ENCODE results near the gene CAVIN2. TPM values are rescaled to one million over a fixed set of nuclear protein-coding genes. Genes with fewer than 3 reads are reported as not detected.
A peak's percentile ranks its signal among the peaks of the same experiment; 100 is the strongest.

The CAVIN2 gene
- total and polyA plus RNA-seq, 4 donors, result 55.1 to 160 (median 104) TPM

DNA sequence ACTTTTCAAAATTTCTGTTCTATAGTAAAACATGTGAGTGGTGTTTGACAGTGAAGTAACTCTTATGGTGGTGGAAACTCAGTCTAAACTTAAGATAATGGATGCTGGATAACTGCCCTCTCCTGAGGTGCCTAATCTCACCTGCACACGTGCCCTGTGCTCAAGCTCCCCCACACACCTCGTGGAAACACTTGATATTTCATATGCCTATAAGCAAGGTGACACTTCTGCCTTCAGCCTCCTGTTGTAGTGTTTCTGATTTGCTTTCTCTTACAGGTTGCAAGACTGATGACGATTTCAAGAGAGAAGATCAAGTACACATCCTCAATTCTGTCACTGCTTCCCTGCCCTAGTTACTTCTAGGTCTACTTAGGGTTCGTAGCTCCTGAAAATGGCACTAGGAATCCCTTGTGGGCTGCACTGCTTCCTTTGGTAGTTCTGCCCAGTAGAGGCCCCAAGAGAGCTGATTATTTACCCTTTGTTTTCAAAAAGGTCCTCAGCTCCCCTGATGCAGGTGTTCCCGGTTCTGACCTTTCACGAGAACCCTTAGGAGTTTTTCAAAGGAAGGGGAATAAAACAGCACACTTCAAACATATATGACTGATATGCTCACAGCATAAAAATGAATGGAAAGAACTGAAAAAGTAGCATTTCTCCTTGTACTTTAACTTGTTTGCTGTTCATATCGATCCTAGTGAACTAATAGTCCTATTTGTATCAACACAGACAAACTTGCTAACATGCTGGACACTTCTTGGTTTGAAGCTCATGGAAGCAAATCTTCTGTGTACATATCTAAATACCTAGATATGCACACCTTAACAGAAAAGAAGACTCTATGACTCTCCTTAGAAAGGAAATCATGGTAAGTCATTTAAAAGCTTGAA, 6.7 kb downstream of the CAVIN2 start:
- no peak for ATAC-seq (ENCODE audit: insufficient read depth, low FRiP score)

DNA sequence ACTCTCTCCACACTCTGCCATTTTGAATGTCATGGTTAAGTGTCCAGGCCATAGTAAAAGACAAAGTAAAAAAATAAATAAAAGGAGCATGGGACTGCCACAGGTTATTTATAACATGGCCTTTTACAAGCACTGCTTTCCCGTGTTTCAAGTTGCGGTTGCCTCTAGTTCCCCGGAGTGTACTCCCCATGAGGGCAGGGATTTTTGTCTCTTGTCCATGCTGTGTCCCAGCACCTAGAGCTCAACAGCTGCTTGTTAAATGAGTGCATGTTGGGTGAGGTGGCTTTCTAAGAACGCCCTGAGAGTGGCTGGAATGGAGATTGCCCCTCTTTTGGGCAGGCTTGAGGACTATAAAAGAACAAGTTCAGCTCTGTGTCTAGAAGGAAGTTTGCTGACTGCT, 8.4 kb downstream of the CAVIN2 start:
- no peaks in the 10 kb centered on the region for H3K9me3 ChIP-seq (ENCODE audit: control insufficient read depth in 4 of 4, insufficient read depth in 3 of 4, low read length in 3 of 4)
- H3K27me3 ChIP-seq (ENCODE audit: control insufficient read depth in 3 of 3, insufficient read depth in 3 of 3, low read length in 2 of 3), result no peaks in the 10 kb centered on the region
- H3K36me3 ChIP-seq (ENCODE audit: control insufficient read depth in 4 of 4, insufficient read depth in 4 of 4, low read length in 4 of 4), result peaks cover 0 to 8% (median 2%) of the 10 kb centered on the region in 4 donors
- ATAC-seq (ENCODE audit: insufficient read depth, low FRiP score), result no peak
- peak overlapping the region in 1 of 2 donors; percentile 1 for H3K27ac ChIP-seq (ENCODE audit: low read depth in 1 of 2, low read length in 1 of 2)
- WGBS, 2 donors, result 87 to 89% methylated on average over 4 of the region's 4 CpGs
- no peak overlapping the region for H3K9ac ChIP-seq (ENCODE audit: insufficient read depth in 1 of 2, low read length in 2 of 2)
- no peak for DNase-seq
- TF ChIP-seq, protein P1, sequence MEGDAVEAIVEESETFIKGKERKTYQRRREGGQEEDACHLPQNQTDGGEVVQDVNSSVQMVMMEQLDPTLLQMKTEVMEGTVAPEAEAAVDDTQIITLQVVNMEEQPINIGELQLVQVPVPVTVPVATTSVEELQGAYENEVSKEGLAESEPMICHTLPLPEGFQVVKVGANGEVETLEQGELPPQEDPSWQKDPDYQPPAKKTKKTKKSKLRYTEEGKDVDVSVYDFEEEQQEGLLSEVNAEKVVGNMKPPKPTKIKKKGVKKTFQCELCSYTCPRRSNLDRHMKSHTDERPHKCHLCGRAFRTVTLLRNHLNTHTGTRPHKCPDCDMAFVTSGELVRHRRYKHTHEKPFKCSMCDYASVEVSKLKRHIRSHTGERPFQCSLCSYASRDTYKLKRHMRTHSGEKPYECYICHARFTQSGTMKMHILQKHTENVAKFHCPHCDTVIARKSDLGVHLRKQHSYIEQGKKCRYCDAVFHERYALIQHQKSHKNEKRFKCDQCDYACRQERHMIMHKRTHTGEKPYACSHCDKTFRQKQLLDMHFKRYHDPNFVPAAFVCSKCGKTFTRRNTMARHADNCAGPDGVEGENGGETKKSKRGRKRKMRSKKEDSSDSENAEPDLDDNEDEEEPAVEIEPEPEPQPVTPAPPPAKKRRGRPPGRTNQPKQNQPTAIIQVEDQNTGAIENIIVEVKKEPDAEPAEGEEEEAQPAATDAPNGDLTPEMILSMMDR (IDR thresholded peaks at IDR 0.05; ENCODE audit: control extremely low read depth, extremely low read depth), result no peak
- H3K4me1 ChIP-seq (ENCODE audit: control insufficient read depth in 5 of 5, insufficient read depth in 5 of 5, low read length in 5 of 5), result peaks cover 0 to 26% (median 8%) of the 10 kb centered on the region in 5 donors
- H3K4me3 ChIP-seq, result no peak overlapping the region

More for the DNA sequence above, 6.7 kb downstream of the CAVIN2 start:
- peaks cover 0 to 8% (median 2%) of the 10 kb centered on the region in 4 donors for H3K36me3 ChIP-seq (ENCODE audit: control insufficient read depth in 4 of 4, insufficient read depth in 4 of 4, low read length in 4 of 4)
- H3K27ac ChIP-seq (ENCODE audit: low read depth in 1 of 2, low read length in 1 of 2), result peak overlapping the region in 1 of 2 donors; percentile 37
- H3K9ac ChIP-seq (ENCODE audit: insufficient read depth in 1 of 2, low read length in 2 of 2), result no peak overlapping the region
- no peaks in the 10 kb centered on the region for H3K9me3 ChIP-seq (ENCODE audit: control insufficient read depth in 4 of 4, insufficient read depth in 3 of 4, low read length in 3 of 4)
- no peak for DNase-seq
- no peak overlapping the region for H3K4me3 ChIP-seq
- H3K27me3 ChIP-seq (ENCODE audit: control insufficient read depth in 3 of 3, insufficient read depth in 3 of 3, low read length in 2 of 3), result no peaks in the 10 kb centered on the region
- H3K4me1 ChIP-seq (ENCODE audit: control insufficient read depth in 5 of 5, insufficient read depth in 5 of 5, low read length in 5 of 5), result peaks cover 0 to 26% (median 8%) of the 10 kb centered on the region in 5 donors
- TF ChIP-seq, protein P1 (IDR thresholded peaks at IDR 0.05; ENCODE audit: control extremely low read depth, extremely low read depth), result no peak
- WGBS, 2 donors, result 39 to 52% methylated on average over 7 of the region's 7 CpGs

DNA sequence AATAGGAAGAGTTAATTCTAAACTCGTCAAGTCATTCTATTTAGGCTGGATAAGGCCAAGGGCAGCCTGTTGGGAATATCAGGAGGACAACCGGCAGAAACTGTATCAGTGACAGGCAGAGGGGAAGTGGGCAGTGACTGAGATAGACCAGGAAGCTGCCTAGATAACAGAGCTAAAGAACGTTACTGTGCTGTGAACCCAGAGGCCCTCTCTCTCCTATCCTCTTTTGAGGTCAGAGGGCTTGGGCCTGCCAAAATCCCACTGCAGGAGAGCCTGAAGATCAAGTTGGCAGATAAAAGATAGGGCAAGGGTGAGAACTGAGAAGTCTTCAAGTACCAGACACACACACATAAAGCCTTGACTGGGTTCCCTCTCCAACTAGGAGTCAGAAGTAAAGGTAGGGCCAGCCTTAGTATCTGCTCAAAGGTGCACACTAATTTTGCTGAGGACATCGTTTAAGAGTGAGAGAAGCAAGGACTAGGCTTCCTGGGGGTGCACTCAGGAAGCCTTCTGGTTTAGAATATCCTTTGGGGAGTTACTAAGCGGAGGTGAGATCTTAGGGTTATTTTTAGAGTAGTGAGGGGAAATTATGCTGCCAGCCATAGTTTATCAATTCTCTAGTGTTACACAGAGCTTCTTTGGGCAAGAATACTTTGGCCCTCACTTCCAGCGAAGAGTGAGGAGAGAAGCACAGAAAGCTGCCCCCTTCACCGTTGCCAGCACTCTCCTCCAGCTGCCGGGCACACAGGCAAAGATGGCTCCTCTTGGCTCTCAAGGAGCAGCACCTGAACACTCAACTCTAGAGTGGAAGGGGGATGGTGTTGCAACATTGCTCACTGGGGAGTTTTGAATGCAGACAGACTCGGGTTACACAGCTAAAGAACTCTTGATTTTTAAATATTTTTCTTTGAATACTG, 9.8 kb downstream of the CAVIN2 start:
- H3K4me1 ChIP-seq (ENCODE audit: control insufficient read depth in 5 of 5, insufficient read depth in 5 of 5, low read length in 5 of 5), result peaks cover 0 to 28% (median 8%) of the 10 kb centered on the region in 5 donors
- H3K9ac ChIP-seq (ENCODE audit: insufficient read depth in 1 of 2, low read length in 2 of 2), result no peak overlapping the region
- 38 to 40% methylated on average over 9 of the region's 9 CpGs for WGBS, 2 donors
- peak overlapping the region; percentile 52 to 92 for H3K27ac ChIP-seq (ENCODE audit: low read depth in 1 of 2, low read length in 1 of 2)
- TF ChIP-seq, protein P1 (IDR thresholded peaks at IDR 0.05; ENCODE audit: control extremely low read depth, extremely low read depth), result no peak
- H3K36me3 ChIP-seq (ENCODE audit: control insufficient read depth in 4 of 4, insufficient read depth in 4 of 4, low read length in 4 of 4), result peaks cover 0 to 8% (median 2%) of the 10 kb centered on the region in 4 donors
- DNase-seq, result peak in 1 of 3 donors; percentile 48
- no peak for ATAC-seq (ENCODE audit: insufficient read depth, low FRiP score)
- no peak overlapping the region for H3K4me3 ChIP-seq
- H3K27me3 ChIP-seq (ENCODE audit: control insufficient read depth in 3 of 3, insufficient read depth in 3 of 3, low read length in 2 of 3), result no peaks in the 10 kb centered on the region
- H3K9me3 ChIP-seq (ENCODE audit: control insufficient read depth in 4 of 4, insufficient read depth in 3 of 4, low read length in 3 of 4), result no peaks in the 10 kb centered on the region

Data from lung (tissue), 12 donors.